Fibroblast of the aortic adventitia (primary cell): ENCODE data around the gene IFT22. TPM values are rescaled to one million over a fixed set of nuclear protein-coding genes. Genes with fewer than 3 reads are reported as not detected.
"Not testable (repeated sequence)": the region's sequence is repeated elsewhere in the genome, so short reads cannot be mapped to it uniquely, and the experiment has no call there.

Source experiments
- DNase-seq: peaks from one replicate; pipeline ENCODE4 v3.0.0-alpha.2; 2010; ENCODE audit warnings: low read depth
- H3K4me3 ChIP-seq: 2 replicates; pipeline ENCODE4 v1.5.1; 2011; ENCODE audit warnings: low read depth, mild to moderate bottlenecking, control low read depth, low read length, moderate library complexity
- total RNA-seq: library from RNA; depleted of rRNA; stranded (reverse); fragments of >200 nt; gene quantifications from 2 replicates; pipeline ENCODE4 v1.2.3, GENCODE V29; 2012; ENCODE audit warnings: low replicate concordance
- TF ChIP-seq, protein P1 (sequence below): IDR thresholded peaks from 2 replicates; pipeline ENCODE4 v1.5.1; 2011; ENCODE audit warnings: mild to moderate bottlenecking, low read length, control low read depth, inconsistent platforms; ENCODE audit not compliant: insufficient read depth

IFT22 gene
- total RNA-seq, 1 donor = 38.1 TPM

DNA sequence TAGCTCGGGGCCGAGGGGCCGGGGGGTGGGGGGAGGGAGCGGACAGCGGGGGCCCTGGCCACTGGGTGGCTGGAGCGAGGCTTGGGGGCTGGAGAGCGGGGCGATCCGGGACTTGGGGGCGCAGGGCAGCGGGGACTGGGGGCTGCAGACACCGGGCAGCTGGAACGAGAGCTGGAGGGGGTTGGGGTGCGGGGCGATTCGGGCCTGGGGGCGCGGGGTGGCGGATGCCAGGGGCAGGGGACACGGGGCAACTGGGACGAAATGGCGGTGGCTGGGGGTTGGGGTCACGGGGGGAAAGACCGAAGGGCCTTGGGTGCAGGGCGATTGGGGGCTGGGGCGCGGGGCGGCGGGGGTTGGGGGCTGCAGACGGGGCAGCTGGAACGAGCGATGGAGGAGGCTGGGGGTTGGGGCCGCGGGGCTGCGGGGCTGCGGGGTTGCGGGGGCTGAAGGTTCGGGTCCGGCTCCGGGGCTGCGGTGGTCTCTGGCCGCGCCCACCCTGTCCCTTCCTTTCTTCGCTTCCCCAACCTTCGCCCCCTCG lies 41.7 kb upstream of the IFT22 start:
- no peak for DNase-seq
- peak overlapping the region; percentile 44 for H3K4me3 ChIP-seq

DNA sequence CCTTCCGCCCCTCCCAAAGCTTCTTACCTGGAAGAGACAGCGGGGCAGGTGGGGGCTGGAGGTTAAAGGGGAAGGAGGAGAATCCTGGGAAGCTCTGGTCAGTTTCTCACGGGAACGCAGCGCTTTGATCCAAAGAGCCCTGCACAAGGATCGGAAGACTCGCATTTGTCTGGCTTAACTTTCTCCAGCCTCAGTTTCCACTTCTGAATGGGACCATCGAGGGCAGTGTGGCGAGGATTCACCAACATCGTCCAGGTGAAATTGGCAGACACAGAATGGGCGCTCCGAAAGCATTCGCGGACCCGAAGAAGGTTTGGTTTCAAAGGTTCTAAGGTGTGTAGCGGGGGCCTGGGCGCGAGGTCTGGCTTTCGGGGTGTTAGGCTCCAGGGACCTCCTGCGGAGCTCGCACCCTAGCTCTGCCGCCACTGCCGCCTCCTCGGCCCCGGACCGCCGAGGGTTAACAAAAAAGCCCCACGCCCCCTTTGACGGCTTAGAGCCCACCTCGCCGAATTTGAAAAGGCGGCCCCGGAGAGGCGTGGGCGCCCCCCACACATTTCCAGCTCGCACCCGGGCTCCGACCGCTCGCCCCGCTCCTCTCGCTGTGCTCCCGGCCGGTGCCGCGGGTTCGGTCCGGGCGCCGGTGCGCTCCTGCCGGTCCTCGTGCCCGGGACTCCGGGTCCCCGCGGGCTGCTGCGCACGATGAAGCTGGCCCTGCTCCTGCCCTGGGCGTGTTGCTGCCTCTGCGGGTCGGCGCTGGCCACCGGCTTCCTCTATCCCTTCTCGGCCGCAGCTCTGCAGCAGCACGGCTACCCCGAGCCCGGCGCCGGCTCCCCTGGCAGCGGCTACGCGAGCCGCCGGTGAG lies 41.0 kb upstream of the IFT22 start, which contains the start of gene COL26A1:
COL26A1 (plus strand) TSS at position 542 of the 862 bp plus-strand sequence; CDS start at position 700, 158 bp downstream.
- DNase-seq = no peak
- TF ChIP-seq, protein P1, sequence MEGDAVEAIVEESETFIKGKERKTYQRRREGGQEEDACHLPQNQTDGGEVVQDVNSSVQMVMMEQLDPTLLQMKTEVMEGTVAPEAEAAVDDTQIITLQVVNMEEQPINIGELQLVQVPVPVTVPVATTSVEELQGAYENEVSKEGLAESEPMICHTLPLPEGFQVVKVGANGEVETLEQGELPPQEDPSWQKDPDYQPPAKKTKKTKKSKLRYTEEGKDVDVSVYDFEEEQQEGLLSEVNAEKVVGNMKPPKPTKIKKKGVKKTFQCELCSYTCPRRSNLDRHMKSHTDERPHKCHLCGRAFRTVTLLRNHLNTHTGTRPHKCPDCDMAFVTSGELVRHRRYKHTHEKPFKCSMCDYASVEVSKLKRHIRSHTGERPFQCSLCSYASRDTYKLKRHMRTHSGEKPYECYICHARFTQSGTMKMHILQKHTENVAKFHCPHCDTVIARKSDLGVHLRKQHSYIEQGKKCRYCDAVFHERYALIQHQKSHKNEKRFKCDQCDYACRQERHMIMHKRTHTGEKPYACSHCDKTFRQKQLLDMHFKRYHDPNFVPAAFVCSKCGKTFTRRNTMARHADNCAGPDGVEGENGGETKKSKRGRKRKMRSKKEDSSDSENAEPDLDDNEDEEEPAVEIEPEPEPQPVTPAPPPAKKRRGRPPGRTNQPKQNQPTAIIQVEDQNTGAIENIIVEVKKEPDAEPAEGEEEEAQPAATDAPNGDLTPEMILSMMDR = no peak
- H3K4me3 ChIP-seq = peak within 1 kb of the TSS; percentile 44

More for the DNA sequence above, 41.7 kb upstream of the IFT22 start:
- TF ChIP-seq, protein P1 = no peak

DNA sequence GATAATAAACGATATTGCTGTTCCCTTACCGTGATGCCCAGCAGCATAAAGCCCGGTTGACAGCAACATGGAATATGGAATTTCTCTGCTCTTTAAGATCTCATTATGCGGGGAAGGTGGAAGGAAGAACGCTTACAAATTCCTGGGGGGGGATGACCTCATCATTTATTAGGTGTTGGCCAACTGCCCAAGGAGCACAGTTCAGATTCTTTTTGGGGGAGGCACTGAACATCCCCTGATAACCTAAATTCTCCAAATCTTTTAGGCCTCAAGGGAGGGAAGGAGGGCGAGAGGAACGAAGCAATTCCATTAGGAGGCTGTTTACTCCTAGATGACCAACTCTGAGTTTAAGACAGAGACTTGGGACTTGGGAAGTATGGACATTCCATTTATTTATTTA lies 35.8 kb upstream of the IFT22 start:
- TF ChIP-seq, protein P1 = no peak
- DNase-seq = no peak
- no peak overlapping the region for H3K4me3 ChIP-seq

DNA sequence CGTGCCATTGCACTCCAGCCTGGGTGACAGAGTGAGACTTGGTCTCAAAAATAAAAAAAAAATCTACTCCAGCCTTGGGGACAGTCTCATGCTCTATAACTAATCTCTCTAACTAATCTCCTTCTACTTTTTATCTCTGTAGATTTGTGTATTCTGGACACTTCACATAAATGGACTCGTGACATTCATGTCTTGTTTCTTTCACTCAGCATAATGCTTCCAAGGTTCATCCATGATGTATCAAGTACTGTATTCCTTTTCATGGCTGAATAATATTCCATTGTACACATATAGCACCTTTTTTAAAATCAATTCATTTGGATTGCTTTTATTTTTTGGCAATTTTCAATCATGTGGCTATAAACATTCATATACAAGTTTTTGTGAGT lies 31.3 kb upstream of the IFT22 start:
- H3K4me3 ChIP-seq = no peak overlapping the region
- DNase-seq = no peak
- TF ChIP-seq, protein P1 = no peak

DNA sequence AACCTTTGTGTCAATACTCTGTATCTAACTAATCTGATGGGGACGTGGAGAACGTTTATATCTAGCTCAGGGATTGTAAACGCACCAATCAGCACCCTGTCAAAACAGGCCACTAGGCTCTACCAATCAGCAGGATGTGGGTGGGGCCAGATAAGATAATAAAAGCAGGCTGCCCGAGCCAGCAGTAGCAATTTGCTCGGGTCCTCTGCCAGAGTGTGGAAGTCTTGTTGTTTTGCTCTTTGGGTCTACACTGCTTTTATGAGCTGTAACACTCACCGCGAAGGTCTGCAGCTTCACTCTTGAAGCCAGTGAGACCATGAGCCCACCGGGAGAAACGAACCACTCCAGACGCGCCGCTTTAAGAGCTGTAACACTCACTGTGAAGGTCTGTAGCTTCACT lies 27.7 kb upstream of the IFT22 start:
- not testable (repeated sequence) for DNase-seq, H3K4me3 ChIP-seq

DNA sequence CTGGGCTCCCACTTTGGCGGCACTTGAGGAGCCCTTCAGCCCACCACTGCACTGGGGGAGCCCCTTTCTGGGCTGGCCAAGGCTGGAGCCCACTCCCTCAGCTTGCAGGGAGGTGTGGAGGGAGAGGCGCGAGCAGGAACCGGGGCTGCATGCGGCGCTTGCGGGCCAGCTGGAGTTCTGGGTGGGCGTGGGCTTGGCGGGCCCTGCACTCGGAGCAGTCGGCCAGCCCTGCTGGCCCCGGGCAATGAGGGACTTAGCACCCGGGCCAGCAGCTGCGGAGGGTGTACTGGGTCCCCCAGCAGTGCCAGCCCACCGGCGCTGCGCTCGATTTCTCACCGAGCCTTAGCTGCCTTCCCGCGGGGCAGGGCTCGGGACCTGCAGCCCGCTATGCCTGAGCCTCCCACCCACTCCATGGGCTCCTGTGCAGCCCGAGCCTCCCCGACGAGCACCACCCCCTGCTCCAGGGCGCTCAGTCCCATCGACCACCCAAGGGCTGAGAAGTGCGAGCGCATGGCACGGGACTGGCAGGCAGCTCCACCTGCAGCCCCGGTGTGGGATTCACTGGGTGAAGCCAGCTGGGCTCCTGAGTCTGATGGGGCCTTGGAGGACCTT lies 26.9 kb upstream of the IFT22 start:
- H3K4me3 ChIP-seq = not testable (repeated sequence)

DNA sequence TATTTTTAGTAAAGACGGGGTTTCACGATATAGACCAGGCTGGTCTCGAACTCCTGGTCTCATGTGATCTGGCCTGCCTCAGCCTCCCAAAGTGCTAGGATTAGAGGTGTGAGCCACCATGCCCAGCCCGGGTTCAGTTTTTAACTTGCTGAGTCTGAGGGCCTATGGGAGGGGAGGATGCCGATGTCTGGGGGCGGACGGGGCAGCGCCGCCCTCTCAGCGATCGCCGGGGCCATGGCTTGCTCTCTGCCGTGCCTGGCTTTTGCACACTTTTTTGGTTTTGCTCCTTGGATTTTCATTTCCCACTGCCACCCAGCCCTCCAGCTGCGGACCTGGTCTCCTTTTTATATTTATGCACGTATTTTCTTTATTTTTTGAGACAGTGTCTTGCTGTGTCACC lies 25.9 kb upstream of the IFT22 start:
- TF ChIP-seq, protein P1 = no peak
- no peak overlapping the region for H3K4me3 ChIP-seq
- no peak for DNase-seq

More for the DNA sequence above, 26.9 kb upstream of the IFT22 start:
- not testable (repeated sequence) for DNase-seq
